HCT116 (cell line): ENCODE measurements around the gene ZNF57. TPM values are rescaled to one million over a fixed set of nuclear protein-coding genes. Genes with fewer than 3 reads are reported as not detected.

Experiments
- ATAC-seq: fragments of 200-7000 bp; cut with Tn5 transposase; 2 replicates; pipeline ENCODE4 v1.9.1; 2020; ENCODE audit warnings: mild to moderate bottlenecking, moderate library complexity
- BruUV-seq: library from RNA; stranded (reverse); fragments of 400-500 nt; replicated peaks from 2 replicates; lab custom pipeline; 2021; lab: Mats Ljungman, UMichigan
- CTCF ChIA-PET: fragments of 300-600 bp; sonication (Branson Sonifier 250); formaldehyde crosslinking; loops from one replicate; lab custom pipeline; 2021; ENCODE audit warnings: antibody characterized with exemption; lab: Charles Lee
- POLR2A ChIA-PET: fragments of 300-600, 350-600 bp; sonication (Branson Sonifier 250); formaldehyde crosslinking; loops from one replicate; lab custom pipeline; 2021; ENCODE audit warnings: antibody characterized with exemption; lab: Charles Lee
- RAD21 ChIA-PET, 2 experiments: fragments of 300-600 bp; sonication (Branson Sonifier 250); formaldehyde crosslinking; loops; one replicate each; lab custom pipeline; 2023; ENCODE audit warnings: low total read pairs in 2 of 2; ENCODE audit not compliant: uncharacterized antibody in 2 of 2, unreplicated experiment in 2 of 2, low non-redundant PET in 1 of 2; lab: Charles Lee
- DNase-seq: peaks from one replicate; pipeline ENCODE4 v3.0.0-alpha.2; 2010; ENCODE audit warnings: low read depth, low spot score
- H2AFZ ChIP-seq: fragments of 200-600 bp; shearing (Covaris generic), sonication (generic); 2 replicates; pipeline ENCODE4 v1.6.1; 2017; ENCODE audit warnings: low read depth, mixed run types, mixed read lengths, antibody characterized with exemption, low read length; ENCODE audit not compliant: poor library complexity, severe bottlenecking
- H3K27ac ChIP-seq: 2 replicates; pipeline ENCODE4 v1.5.1; 2012; ENCODE audit warnings: low read depth, low read length
- H3K27me3 ChIP-seq: fragments of 200-600 bp; sonication (generic); 2 replicates; pipeline ENCODE4 v1.6.1; 2016; ENCODE audit warnings: mixed run types, low read length, mixed read lengths; ENCODE audit not compliant: insufficient read depth
- H3K36me3 ChIP-seq, 2 experiments: fragments of 200-500 bp in 1 of 2; fragments of 200-600 bp in 1 of 2; sonication (Bioruptor generic) in 1 of 2; sonication (generic) in 1 of 2; 2 replicates each; pipeline versions ENCODE4 v1.5.1 to v1.6.1; 2014 to 2016; ENCODE audit warnings: low read length in 2 of 2, inconsistent platforms in 1 of 2, mixed read lengths in 1 of 2, mixed run types in 1 of 2; ENCODE audit not compliant: insufficient read depth in 2 of 2, control insufficient read depth in 1 of 2
- H3K4me1 ChIP-seq, 2 experiments: fragments of 200-600 bp in 1 of 2; sonication (generic) in 1 of 2; 2 replicates each; pipeline versions ENCODE4 v1.5.1 to v1.6.1; 2012 to 2017; ENCODE audit warnings: low read length in 2 of 2, inconsistent platforms in 1 of 2, mild to moderate bottlenecking in 1 of 2, mixed read lengths in 1 of 2, mixed run types in 1 of 2, moderate library complexity in 1 of 2; ENCODE audit not compliant: insufficient read depth in 2 of 2, control insufficient read depth in 1 of 2
- H3K4me2 ChIP-seq: fragments of 200-600 bp; sonication (generic); 2 replicates; pipeline ENCODE4 v1.6.1; 2017; ENCODE audit warnings: mixed run types, low read length, mixed read lengths
- H3K4me3 ChIP-seq, 2 experiments: fragments of 200-600 bp in 1 of 2; sonication (generic) in 1 of 2; replicated peaks in 1 of 2; 2 replicates each; pipeline ENCODE4 v1.5.1; 2011 to 2016; ENCODE audit warnings: low read length in 2 of 2, control low read depth in 1 of 2, low read depth in 1 of 2, mild to moderate bottlenecking in 1 of 2, mixed read lengths in 1 of 2, mixed run types in 1 of 2
- H3K79me2 ChIP-seq: fragments of 200-600 bp; sonication (generic); 2 replicates; pipeline ENCODE4 v1.6.1; 2017; ENCODE audit warnings: mild to moderate bottlenecking, mixed run types, low read length, moderate library complexity, mixed read lengths; ENCODE audit not compliant: insufficient read depth
- H3K9ac ChIP-seq: fragments of 200-600 bp; sonication (generic); 2 replicates; pipeline ENCODE4 v1.6.1; 2016; ENCODE audit warnings: low read length, mixed read lengths
- H3K9me2 ChIP-seq: fragments of 200-600 bp; sonication (generic), shearing (Covaris generic); 2 replicates; pipeline ENCODE4 v1.6.1; 2017; ENCODE audit warnings: mixed run types, mild to moderate bottlenecking, moderate library complexity; ENCODE audit not compliant: insufficient read depth
- H3K9me3 ChIP-seq, 2 experiments: fragments of 200-500 bp in 1 of 2; fragments of 200-600 bp in 1 of 2; sonication (Bioruptor generic) in 1 of 2; sonication (generic) in 1 of 2; 2 replicates each; pipeline ENCODE4 v1.6.1; 2014 to 2017; ENCODE audit warnings: low read length in 2 of 2, mixed read lengths in 2 of 2, inconsistent platforms in 1 of 2, low read depth in 1 of 2, mild to moderate bottlenecking in 1 of 2, mixed run types in 1 of 2, moderate library complexity in 1 of 2; ENCODE audit not compliant: control insufficient read depth in 1 of 2, insufficient read depth in 1 of 2
- H4K20me1 ChIP-seq: fragments of 200-600 bp; sonication (generic), shearing (Covaris generic); 2 replicates; pipeline ENCODE4 v1.6.1; 2017; ENCODE audit warnings: mixed run types, mild to moderate bottlenecking, moderate library complexity; ENCODE audit not compliant: insufficient read depth
- CBX3 ChIP-seq: IDR thresholded peaks from 2 replicates; pipeline ENCODE4 v1.6.1; 2012; ENCODE audit warnings: low read depth
- CEBPB ChIP-seq: IDR thresholded peaks from 2 replicates; pipeline ENCODE4 v1.6.1; 2012; ENCODE audit warnings: low read depth
- CTCF ChIP-seq, 3 experiments: fragments of 200-600 bp in 1 of 3; sonication (generic) in 1 of 3; IDR thresholded peaks in 2 of 3; conservative IDR thresholded peaks in 1 of 3; 2 replicates each; pipeline ENCODE4 v1.5.1; 2012 to 2017; ENCODE audit warnings: low read depth in 2 of 3, low read length in 2 of 3, antibody characterized with exemption in 1 of 3, borderline replicate concordance in 1 of 3, control low read depth in 1 of 3, mild to moderate bottlenecking in 1 of 3, mixed read lengths in 1 of 3, mixed run types in 1 of 3, moderate library complexity in 1 of 3; ENCODE audit not compliant: insufficient read depth in 1 of 3
- EGR1 ChIP-seq: IDR thresholded peaks from 2 replicates; pipeline ENCODE4 v1.6.1; 2012; ENCODE audit warnings: low read depth
- ELF1 ChIP-seq: IDR thresholded peaks from 2 replicates; pipeline ENCODE4 v1.6.1; 2012; ENCODE audit warnings: low read depth, borderline replicate concordance
- EZH2 ChIP-seq: fragments of 200-600 bp; sonication (generic); IDR thresholded peaks from 2 replicates; pipeline ENCODE4 v1.6.1; 2017; ENCODE audit warnings: antibody characterized with exemption, mixed run types
- FOSL1 ChIP-seq: IDR thresholded peaks from 2 replicates; pipeline ENCODE4 v1.6.1; 2012; ENCODE audit warnings: low read depth
- JUND ChIP-seq: IDR thresholded peaks from 2 replicates; pipeline ENCODE4 v1.6.1; 2012
- POLR2AphosphoS5 ChIP-seq: IDR thresholded peaks from 2 replicates; pipeline ENCODE4 v1.6.1; 2011; ENCODE audit warnings: mild to moderate bottlenecking, low read depth, low read length, moderate library complexity
- RAD21 ChIP-seq: IDR thresholded peaks from 2 replicates; pipeline ENCODE4 v1.6.1; 2012; ENCODE audit warnings: low read depth, mild to moderate bottlenecking
- SIN3A ChIP-seq: IDR thresholded peaks from 2 replicates; pipeline ENCODE4 v1.6.1; 2012; ENCODE audit warnings: low read depth
- SP1 ChIP-seq: IDR thresholded peaks from 2 replicates; pipeline ENCODE4 v1.6.1; 2012; ENCODE audit warnings: low read depth
- TCF7L2 ChIP-seq: IDR thresholded peaks from 2 replicates; pipeline ENCODE4 v1.7.0; 2011; ENCODE audit warnings: borderline replicate concordance, inconsistent platforms; ENCODE audit not compliant: insufficient read depth, insufficient read length; ENCODE audit errors: extremely low read depth
- YY1 ChIP-seq: IDR thresholded peaks from 2 replicates; pipeline ENCODE4 v1.6.1; 2011; ENCODE audit warnings: low read length, low read depth, moderate library complexity, mild to moderate bottlenecking; ENCODE audit not compliant: insufficient replicate concordance; ENCODE audit errors: extremely low read depth
- ZBTB33 ChIP-seq: IDR thresholded peaks from 2 replicates; pipeline ENCODE4 v1.6.1; 2011; ENCODE audit warnings: mild to moderate bottlenecking, low read length, moderate library complexity; ENCODE audit not compliant: insufficient replicate concordance; ENCODE audit errors: extremely low read depth
- ZNF274 ChIP-seq: fragments of 200-500 bp; sonication (Bioruptor generic); IDR thresholded peaks from 2 replicates; pipeline ENCODE4 v1.6.1; 2014; ENCODE audit warnings: mild to moderate bottlenecking, low read depth, low read length, inconsistent platforms
- intact Hi-C: fragments of 100-400 bp; cut with micrococcal nuclease; formaldehyde crosslinking; loops from 2 replicates; pipeline ENCODE4 v1.10.0; 2022
- total RNA-seq: library from RNA; stranded (reverse); gene quantifications from one replicate; pipeline ENCODE4 v1.2.1, GENCODE V29; 2021; ENCODE audit not compliant: unreplicated experiment
- TF ChIP-seq, protein P1 (sequence below): IDR thresholded peaks from 2 replicates; pipeline ENCODE4 v1.6.1; 2012; ENCODE audit warnings: low read depth
- TF ChIP-seq, protein P2 (sequence below): IDR thresholded peaks from 2 replicates; pipeline ENCODE4 v1.6.1; 2012

Gene ZNF57
- total RNA-seq, 1 experiment from 2014 or later, result 8.3 TPM

GRCh38 chr19:2867025-2867991, 33.4 kb upstream of the ZNF57 start, which contains the start of gene ZNF556:
Gene ZNF556, plus strand, starts transcription at chr19:2867335. Its CDS starts 87 bp downstream, at chr19:2867422.
- DNase-seq (peak; percentile 16), ATAC-seq (peak; percentile 73)
- H3K4me3 ChIP-seq, result no peak within 1 kb of the TSS
- no peaks in the 10 kb centered on the region for H3K36me3 ChIP-seq
- no peaks in the 10 kb centered on the region for H3K79me2 ChIP-seq
- H3K27ac ChIP-seq, result no peak within 1 kb of the TSS
- intact Hi-C loops, result no loop called here
- ChIA-PET POLR2A (no interaction called here), RAD21 (no interaction called here)
- no peaks in the 10 kb centered on the region for H3K9me2 ChIP-seq
- H4K20me1 ChIP-seq, result no peaks in the 10 kb centered on the region
- H3K9me3 ChIP-seq, result peaks cover 0 to 10% of the 10 kb centered on the region in 2 experiments; a peak in 1 of 4 replicates
- no peak within 1 kb of the TSS for H3K4me2 ChIP-seq
- no TSS peak for BruUV-seq
- H2AFZ ChIP-seq, result no peak within 1 kb of the TSS
- no peak within 1 kb of the TSS for H3K9ac ChIP-seq
- H3K4me1 ChIP-seq, result no peaks in the 10 kb centered on the region
- H3K27me3 ChIP-seq, result no peaks in the 10 kb centered on the region
- TF ChIP-seq RAD21, result no peak
- no peak for TF ChIP-seq CBX3
- no peak for TF ChIP-seq CEBPB
- TF ChIP-seq FOSL1, result no peak
- TF ChIP-seq EZH2, result no peak
- no peak for TF ChIP-seq ZNF274
- TF ChIP-seq, protein P1, sequence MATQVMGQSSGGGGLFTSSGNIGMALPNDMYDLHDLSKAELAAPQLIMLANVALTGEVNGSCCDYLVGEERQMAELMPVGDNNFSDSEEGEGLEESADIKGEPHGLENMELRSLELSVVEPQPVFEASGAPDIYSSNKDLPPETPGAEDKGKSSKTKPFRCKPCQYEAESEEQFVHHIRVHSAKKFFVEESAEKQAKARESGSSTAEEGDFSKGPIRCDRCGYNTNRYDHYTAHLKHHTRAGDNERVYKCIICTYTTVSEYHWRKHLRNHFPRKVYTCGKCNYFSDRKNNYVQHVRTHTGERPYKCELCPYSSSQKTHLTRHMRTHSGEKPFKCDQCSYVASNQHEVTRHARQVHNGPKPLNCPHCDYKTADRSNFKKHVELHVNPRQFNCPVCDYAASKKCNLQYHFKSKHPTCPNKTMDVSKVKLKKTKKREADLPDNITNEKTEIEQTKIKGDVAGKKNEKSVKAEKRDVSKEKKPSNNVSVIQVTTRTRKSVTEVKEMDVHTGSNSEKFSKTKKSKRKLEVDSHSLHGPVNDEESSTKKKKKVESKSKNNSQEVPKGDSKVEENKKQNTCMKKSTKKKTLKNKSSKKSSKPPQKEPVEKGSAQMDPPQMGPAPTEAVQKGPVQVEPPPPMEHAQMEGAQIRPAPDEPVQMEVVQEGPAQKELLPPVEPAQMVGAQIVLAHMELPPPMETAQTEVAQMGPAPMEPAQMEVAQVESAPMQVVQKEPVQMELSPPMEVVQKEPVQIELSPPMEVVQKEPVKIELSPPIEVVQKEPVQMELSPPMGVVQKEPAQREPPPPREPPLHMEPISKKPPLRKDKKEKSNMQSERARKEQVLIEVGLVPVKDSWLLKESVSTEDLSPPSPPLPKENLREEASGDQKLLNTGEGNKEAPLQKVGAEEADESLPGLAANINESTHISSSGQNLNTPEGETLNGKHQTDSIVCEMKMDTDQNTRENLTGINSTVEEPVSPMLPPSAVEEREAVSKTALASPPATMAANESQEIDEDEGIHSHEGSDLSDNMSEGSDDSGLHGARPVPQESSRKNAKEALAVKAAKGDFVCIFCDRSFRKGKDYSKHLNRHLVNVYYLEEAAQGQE, result no peak
- no peak for TF ChIP-seq ZBTB33
- no peak for TF ChIP-seq POLR2AphosphoS5
- TF ChIP-seq TCF7L2, result no peak
- no peak for TF ChIP-seq CTCF (IDR thresholded peaks at IDR 0.05 in 2 of 3, conservative IDR thresholded peaks at IDR 0.05 in 1 of 3; ENCODE audit: borderline replicate concordance in 1 of 3, insufficient read depth in 1 of 3, low read depth in 2 of 3, low read length in 2 of 3)
- TF ChIP-seq YY1, result no peak
- no peak for TF ChIP-seq EGR1
- TF ChIP-seq SP1, result no peak
- no peak for TF ChIP-seq ELF1
- TF ChIP-seq JUND, result no peak
- TF ChIP-seq SIN3A, result no peak
- TF ChIP-seq, protein P2, sequence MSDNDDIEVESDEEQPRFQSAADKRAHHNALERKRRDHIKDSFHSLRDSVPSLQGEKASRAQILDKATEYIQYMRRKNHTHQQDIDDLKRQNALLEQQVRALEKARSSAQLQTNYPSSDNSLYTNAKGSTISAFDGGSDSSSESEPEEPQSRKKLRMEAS, result no peak
- TF ChIP-seq, all 23 proteins: peak for 0
- CTCF ChIA-PET, result no interaction called here
